GM18870 (cell line): Measurements from ENCODE around the gene LYPD3.
"Not testable (repeated sequence)": the region's sequence is repeated elsewhere in the genome, so short reads cannot be mapped to it uniquely, and the experiment has no call there.

ENCODE experiments used
- ATAC-seq: cut with Tn5 transposase; IDR thresholded peaks from one replicate; pipeline ENCODE4 v1.9.1; 2021; ENCODE audit warnings: moderate library complexity; ENCODE audit not compliant: unreplicated experiment

The LYPD3 gene

GRCh38 chr19:43462785-43463380, 2.5 kb downstream of the LYPD3 start:
- no peak for ATAC-seq

DNA sequence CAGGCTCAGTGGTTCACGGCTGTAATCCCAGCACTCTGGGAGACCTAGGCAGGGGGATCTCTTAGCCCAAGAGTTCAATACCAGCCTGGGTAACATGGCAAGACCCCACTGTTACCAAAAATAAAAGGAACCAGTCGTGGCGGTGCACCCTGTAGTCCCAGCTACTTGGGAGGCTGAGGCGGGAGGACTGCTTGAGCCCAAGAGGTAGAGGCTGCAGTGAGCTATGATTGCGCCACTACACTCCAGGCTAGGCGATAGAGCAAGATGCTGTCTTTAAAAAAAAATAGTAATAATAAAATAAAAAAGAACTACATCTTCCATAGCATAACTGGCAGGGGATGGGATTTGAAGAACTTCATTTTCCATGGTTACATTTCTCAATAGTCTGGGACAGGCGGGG, 3.0 kb downstream of the LYPD3 start:
- ATAC-seq: no peak

GRCh38 chr19:43461303-43461702, 4.1 kb downstream of the LYPD3 start:
- ATAC-seq: no peak

DNA sequence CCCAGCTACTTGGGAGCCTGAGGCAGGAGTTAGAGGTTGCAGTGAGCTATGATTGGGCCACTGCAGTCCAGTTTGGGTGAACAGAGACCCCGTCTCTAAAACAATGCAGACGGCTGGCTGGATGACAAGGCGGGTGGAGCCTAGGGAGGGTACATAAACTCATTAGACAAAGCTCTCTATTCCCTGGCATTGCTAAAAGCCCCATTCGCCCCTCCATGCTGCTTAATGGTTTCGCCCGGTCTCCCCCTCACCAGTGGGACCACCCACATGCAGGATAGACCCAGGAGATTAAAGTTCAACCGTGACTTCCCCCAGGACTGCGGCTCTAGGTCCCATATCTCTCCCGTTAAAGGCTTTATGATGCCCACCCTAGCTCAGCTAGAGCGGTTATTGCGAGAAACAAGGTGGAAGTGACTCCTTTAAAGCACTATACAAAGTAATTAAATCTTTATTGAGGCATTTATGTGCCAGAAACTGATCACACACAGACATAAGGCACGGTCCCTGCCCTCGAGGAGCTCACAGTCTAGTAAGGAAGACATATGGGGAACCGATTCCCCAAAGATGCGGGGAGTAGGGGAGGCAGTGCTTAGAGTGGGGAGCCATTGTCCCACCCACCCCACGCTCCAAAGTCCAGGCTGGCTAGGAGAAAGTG, 4.9 kb downstream of the LYPD3 start:
- ATAC-seq: no peak

DNA sequence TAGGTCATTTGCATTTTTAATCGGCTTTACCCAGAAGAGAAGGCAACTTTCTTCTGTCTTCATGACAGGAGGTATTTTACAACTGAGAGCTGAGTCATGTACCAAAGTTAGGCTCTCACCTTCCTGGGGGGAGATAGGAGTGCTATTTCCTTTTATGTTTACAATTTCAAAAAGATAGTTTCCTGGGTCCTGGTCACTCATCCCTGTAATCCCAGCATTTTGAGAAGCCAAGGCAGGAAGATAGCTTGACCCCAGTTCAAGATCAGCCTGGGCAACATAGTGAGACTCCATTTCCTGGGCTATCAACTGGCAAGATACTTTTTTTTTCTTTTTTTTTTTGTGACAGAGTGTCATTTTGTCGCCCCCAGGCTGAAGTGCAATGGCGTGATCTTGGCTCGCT, 7.6 kb downstream of the LYPD3 start:
- ATAC-seq: no peak

GRCh38 chr19:43455321-43456113, 9.9 kb downstream of the LYPD3 start:
- ATAC-seq: no peak

- no peak for ATAC-seq
Observed at GRCh38 chr19:43454031-43454430, 11.4 kb downstream of the LYPD3 start.

GRCh38 chr19:43452582-43452981, 12.8 kb downstream of the LYPD3 start:
- no peak for ATAC-seq

- ATAC-seq: no peak
Observed at GRCh38 chr19:43450545-43450997, 14.8 kb downstream of the LYPD3 start.

GRCh38 chr19:43447655-43448054, 17.8 kb downstream of the LYPD3 start:
- no peak for ATAC-seq

DNA sequence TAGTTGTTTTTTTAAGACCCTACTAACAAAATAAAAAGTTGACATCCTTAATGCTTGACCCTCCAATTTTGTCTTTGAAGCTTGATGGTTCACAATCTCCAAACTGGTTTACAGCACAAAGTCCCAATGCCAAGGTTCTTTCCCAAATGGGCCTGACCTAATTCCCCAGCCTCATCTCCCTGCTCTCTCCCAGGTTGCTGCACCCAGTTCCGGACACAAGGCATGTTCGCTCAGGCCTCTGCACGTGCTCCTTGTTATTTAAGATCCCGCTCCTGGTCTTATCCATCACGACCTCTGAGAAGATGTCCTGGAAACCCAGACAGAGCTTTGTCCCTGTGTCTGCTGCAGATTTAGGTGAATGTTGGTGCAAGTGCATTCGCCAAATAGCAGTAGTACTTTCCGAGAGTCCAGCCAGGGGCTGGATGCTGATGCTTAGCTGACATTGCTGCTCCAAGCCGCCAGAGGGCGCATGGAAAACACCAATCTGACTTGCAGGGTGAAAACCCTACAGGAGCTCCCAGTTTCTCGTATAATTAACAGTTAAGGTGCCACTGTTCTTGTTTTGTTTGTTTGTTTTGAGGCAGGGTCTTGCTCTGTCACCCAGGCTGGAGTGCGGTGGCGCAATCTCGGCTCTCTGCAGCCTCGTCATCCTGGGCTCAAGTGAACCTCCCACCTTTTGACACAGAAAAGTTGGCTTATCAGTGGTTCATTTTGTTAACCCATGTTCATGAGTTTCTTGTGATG, 18.5 kb downstream of the LYPD3 start:
- no peak for ATAC-seq

DNA sequence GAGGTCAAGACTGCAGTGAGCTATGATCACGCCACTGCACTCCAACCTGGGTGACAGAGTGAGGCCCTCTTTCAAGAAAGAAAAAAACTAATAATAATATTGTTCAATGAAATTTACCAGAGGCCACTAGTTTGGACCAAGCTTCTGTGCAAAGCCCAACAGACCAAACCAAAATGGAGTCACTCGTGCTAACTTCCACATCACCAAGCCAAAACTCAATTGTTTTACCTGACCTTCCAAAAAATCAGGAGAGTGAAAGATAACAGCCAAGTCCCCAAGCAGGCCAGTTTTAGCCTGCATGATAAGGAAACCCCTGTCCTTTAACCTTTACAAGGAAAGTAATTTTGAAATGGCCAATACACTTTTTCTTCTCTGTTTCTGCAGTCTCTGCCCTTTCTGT, 20.0 kb downstream of the LYPD3 start:
- no peak for ATAC-seq

DNA sequence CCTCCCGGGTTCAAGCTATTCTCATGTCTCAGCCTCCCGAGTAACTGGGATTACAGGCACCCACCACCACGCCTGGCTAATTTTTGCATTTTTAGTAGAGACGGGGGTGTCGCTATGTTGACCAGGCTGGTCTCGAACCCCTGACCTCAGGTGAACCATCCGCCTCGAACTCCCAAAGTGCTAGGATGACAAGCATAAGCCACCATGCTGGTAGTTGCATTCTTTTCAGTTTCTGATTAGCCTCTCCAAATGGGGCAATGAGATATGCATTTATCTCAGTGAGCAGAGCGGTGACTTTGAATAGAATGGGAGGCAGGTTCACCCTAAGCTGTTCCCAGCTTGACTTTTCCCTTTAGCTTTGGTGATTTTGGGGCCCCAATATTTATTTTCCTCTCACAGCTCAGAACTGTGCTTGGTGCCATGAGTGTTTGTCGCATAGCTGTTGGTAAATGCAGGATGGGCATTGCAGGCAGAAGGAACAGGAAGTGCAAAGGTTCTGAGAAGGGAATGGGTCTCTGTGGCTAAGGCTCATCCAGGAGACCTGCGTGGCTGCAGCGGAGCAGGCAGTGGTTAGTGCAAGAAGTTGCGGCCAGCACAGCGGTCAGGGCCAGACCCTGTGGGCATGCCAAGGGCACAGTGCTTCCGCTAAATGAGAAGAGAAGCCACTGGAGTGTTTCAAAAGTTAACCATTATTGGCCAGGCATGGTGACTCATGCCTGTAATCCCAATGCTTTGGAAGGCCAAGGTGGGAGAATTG, 20.7 kb downstream of the LYPD3 start:
- no peak for ATAC-seq

DNA sequence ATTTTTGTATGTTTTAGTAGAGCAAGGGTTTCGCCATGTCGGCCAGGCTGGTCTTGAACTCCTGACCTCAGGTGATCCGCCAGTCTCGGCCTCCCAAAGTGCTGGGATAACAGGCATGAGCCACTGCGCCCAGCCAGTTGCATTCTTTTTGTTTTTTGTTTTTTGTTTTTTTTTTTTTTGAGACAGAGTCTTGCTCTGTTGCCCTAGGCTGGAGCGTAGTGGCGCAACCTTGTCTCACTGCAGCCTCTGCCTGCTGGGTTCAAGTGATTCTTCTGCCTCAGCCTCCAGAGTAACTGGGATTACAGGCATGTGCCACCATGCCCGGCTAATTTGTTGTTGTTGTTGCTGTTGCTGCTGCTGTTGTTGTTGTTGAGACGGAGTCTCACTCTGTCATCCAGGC, 21.3 kb downstream of the LYPD3 start:
- not testable (repeated sequence) for ATAC-seq

GRCh38 chr19:43441716-43442115, 23.7 kb downstream of the LYPD3 start:
- no peak for ATAC-seq

GRCh38 chr19:43439709-43440063, 25.7 kb downstream of the LYPD3 start:
- no peak for ATAC-seq

GRCh38 chr19:43439032-43439708, 26.2 kb downstream of the LYPD3 start:
- ATAC-seq: no peak

DNA sequence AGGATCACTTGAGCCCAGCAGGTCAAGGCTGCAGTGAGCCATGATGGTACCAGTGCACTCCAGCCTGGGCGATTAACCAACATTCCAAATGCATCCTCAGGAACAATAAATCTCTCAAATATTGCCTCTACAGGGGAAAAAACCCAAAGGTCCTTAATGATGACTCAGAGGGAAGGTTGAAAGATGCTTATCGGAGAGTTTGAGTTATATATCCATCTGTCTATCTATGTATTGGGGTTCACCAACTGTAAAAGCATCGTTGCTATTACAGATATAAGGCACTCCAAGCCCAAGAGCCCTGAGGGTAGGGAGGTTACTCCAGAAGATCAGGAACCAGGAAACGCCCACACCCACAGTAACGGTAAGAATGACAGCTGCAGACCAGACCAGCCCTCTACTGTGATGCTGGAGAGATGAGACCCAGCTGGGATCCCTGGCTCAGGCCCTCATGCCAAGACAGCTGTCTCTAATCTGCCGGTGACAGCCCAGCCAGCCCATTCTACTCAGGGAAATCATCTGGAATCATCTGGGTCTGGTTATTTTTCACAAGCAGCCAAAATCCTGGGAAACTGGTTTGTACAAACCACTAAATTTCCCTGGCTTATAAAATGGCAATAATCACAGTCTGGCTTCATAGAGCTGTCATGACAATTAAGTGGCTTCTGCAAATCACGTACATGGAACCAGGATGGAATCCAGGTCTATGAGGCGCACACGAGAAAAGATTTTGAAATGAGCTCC, 26.9 kb downstream of the LYPD3 start:
- ATAC-seq: no peak

DNA sequence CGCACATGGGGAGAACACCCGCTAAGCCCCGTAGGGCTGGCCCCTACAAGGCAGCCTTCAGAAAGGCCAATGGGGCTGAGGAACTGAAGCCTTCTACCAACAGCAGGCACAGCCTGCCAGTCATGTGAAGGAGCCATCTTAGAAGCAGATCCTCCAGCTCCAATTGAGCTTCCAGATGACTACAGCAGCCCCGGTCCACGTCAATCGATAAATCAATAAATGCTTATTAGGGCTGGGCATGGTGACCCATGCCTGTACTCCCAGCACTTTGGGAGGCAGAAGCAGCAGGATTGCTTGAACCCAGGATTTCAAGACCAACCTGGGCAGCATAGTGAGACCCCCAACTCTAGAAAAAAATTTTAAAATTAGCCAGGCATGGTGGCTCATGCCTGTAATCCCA, 27.7 kb downstream of the LYPD3 start:
- no peak for ATAC-seq

GRCh38 chr19:43437284-43437683, 28.1 kb downstream of the LYPD3 start:
- ATAC-seq: not testable (repeated sequence)
